ENCODE measurements around the gene ZBED4.

ZBED4 gene

DNA sequence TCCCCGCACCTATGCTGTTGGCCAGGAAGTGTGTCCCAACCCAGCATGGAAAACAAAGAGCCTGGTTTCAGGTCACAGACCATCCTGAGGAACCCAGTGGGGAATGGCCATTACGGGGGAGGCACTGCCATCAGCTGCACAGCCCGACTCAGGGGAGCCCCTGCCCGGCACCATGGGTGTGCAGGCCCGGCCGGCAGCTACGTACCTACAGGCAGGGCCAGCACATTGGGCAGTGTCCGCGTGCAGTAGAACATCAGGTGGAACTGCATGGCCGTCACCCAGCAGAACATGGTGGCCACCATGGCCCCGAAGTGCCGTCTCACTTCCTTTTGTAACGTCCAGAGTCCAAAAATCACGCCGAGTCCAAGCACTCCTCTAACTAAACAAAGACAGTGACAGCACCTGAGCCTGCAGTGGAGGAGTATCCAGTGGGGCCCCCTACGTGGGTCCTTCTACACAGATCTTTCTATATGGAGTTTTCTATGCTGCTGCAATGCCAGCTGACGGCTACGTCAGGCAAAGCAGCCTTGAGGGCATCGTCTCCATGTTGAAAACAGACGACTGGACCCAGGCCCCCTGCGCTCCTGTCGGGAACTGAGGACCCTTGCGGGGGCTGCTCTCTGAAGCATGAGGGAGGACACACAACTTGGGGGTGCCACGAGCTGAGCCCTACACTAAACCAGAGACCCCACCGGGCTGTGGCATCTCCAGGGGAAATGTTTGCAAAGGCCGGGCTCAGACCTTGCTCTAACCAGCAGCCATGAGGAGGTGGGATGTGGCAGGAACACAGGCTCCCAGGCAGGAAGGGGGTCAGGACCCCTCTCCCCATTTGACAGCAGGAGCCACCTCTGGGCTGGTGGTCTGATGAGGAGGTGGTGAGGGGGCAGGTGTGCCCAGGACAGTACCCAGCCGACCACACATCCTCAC is 56.8 kb downstream of the ZBED4 start:
- Mint-ChIP-seq H3K27me3 (ENCODE audit: low read depth, poor library complexity) (no peaks in the 10 kb centered on the region), H3K36me3 (ENCODE audit: low read depth) (peaks cover 19% of the 10 kb centered on the region), H3K4me1 (no peaks in the 10 kb centered on the region), H3K9me3 (no peaks in the 10 kb centered on the region), H3K4me3 (no peak overlapping the region), H3K27ac (no peak overlapping the region)
- DNase-seq: no peak
- TF ChIP-seq CTCF (IDR thresholded peaks at IDR 0.05): no peak

- H3K4me1 Mint-ChIP-seq: no peaks in the 10 kb centered on the region
- no peaks in the 10 kb centered on the region for H3K27me3 Mint-ChIP-seq (ENCODE audit: low read depth, poor library complexity)
- H3K27ac Mint-ChIP-seq: no peak overlapping the region
- H3K4me3 Mint-ChIP-seq: no peak overlapping the region
- H3K36me3 Mint-ChIP-seq (ENCODE audit: low read depth): peaks cover 12% of the 10 kb centered on the region
- no peak for TF ChIP-seq CTCF (IDR thresholded peaks at IDR 0.05)
- no peak for DNase-seq
- no peaks in the 10 kb centered on the region for H3K9me3 Mint-ChIP-seq
Measured at GRCh38 chr22:49911881-49912625, 58.4 kb downstream of the ZBED4 start.

- H3K27me3 Mint-ChIP-seq (ENCODE audit: low read depth, poor library complexity): no peaks in the 10 kb centered on the region
- H3K9me3 Mint-ChIP-seq: no peaks in the 10 kb centered on the region
- H3K36me3 Mint-ChIP-seq (ENCODE audit: low read depth): peaks cover 4% of the 10 kb centered on the region
- no peak for DNase-seq
- no peak overlapping the region for H3K27ac Mint-ChIP-seq
- no peak overlapping the region for H3K4me3 Mint-ChIP-seq
- no peaks in the 10 kb centered on the region for H3K4me1 Mint-ChIP-seq
- TF ChIP-seq CTCF (IDR thresholded peaks at IDR 0.05): no peak
Measured at GRCh38 chr22:49913026-49913425, 59.4 kb downstream of the ZBED4 start.

DNA sequence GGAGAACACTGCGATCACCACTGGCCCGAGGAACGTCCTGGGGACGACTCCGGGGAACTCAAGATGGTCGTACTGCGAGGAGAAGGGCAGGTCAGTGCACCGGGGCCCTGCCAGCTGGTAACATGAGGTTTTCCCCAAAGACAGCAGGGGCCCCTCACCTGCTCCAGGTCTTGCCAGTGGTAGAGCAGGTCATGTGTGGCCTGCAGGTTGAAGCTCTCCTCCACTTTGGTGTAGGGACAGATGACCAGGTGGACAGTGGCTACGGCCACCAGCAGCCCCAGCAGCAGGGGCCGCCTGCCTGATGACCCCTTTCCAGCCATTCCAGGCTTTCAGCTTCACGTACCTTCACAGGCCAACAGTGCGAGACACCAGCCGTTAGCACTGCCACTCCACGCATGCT is 59.8 kb downstream of the ZBED4 start:
- peaks cover 4% of the 10 kb centered on the region for H3K36me3 Mint-ChIP-seq (ENCODE audit: low read depth)
- H3K4me1 Mint-ChIP-seq: no peaks in the 10 kb centered on the region
- H3K4me3 Mint-ChIP-seq: no peak overlapping the region
- TF ChIP-seq CTCF (IDR thresholded peaks at IDR 0.05): no peak
- no peak overlapping the region for H3K27ac Mint-ChIP-seq
- no peaks in the 10 kb centered on the region for H3K27me3 Mint-ChIP-seq (ENCODE audit: low read depth, poor library complexity)
- H3K9me3 Mint-ChIP-seq: no peaks in the 10 kb centered on the region
- no peak for DNase-seq

DNA sequence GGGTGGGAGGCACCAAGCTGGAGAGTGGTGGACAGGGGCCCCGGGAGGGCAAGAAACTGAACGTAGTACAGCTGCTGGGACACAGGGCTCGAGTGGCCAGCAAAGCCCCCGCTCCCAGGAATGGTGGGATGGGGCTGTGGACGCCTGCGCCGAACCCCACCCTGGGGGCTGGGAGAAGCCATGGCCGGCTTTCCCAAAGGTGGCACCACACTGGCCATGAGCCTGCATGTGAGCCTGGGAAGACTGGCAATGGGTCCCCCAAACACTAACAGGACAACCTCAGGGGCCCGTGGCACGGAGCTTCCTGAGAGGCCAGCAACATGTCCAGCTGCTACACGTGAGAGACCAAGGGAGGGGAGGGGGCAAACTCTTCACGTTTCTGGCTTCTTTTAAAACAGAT is 60.6 kb downstream of the ZBED4 start:
- no peak for TF ChIP-seq CTCF (IDR thresholded peaks at IDR 0.05)
- no peaks in the 10 kb centered on the region for H3K9me3 Mint-ChIP-seq
- no peak overlapping the region for H3K4me3 Mint-ChIP-seq
- H3K27ac Mint-ChIP-seq: no peak overlapping the region
- peaks cover 2% of the 10 kb centered on the region for H3K4me1 Mint-ChIP-seq
- H3K36me3 Mint-ChIP-seq (ENCODE audit: low read depth): peaks cover 4% of the 10 kb centered on the region
- H3K27me3 Mint-ChIP-seq (ENCODE audit: low read depth, poor library complexity): no peaks in the 10 kb centered on the region
- DNase-seq: no peak
